ENCODE measurements around the gene PKP4. TPM values are rescaled to one million over a fixed set of nuclear protein-coding genes. Genes with fewer than 3 reads are reported as not detected.
A peak's percentile ranks its signal among the peaks of the same experiment; 100 is the strongest.

PKP4 gene
- total and polyA plus RNA-seq, 7 donors: 6.8 to 23.8 (median 18.0) TPM

GRCh38 chr2:158599609-158600008 lies 142.9 kb downstream of the PKP4 start:
- Histone ChIP-seq H3K27me3 (ENCODE audit: insufficient read depth in 3 of 3, low read length in 2 of 3) (no peaks in the 10 kb centered on the region), H3K4me3 (no peak overlapping the region), H3K9me3 (no peaks in the 10 kb centered on the region), H3K4me1 (no peaks in the 10 kb centered on the region), H3K36me3 (ENCODE audit: insufficient read depth in 1 of 2, low read depth in 1 of 2) (no peaks in the 10 kb centered on the region), H3K27ac (no peak overlapping the region)
- intact Hi-C loops (cut with DNase I): no loop called here
- TF ChIP-seq, protein P1, sequence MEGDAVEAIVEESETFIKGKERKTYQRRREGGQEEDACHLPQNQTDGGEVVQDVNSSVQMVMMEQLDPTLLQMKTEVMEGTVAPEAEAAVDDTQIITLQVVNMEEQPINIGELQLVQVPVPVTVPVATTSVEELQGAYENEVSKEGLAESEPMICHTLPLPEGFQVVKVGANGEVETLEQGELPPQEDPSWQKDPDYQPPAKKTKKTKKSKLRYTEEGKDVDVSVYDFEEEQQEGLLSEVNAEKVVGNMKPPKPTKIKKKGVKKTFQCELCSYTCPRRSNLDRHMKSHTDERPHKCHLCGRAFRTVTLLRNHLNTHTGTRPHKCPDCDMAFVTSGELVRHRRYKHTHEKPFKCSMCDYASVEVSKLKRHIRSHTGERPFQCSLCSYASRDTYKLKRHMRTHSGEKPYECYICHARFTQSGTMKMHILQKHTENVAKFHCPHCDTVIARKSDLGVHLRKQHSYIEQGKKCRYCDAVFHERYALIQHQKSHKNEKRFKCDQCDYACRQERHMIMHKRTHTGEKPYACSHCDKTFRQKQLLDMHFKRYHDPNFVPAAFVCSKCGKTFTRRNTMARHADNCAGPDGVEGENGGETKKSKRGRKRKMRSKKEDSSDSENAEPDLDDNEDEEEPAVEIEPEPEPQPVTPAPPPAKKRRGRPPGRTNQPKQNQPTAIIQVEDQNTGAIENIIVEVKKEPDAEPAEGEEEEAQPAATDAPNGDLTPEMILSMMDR (IDR thresholded peaks at IDR 0.05): no peak
- DNase-seq (no peak), ATAC-seq (no peak)

GRCh38 chr2:158600155-158600802 lies 143.5 kb downstream of the PKP4 start:
- no peak overlapping the region for H3K27ac ChIP-seq

GRCh38 chr2:158602027-158602426 lies 145.3 kb downstream of the PKP4 start:
- WGBS, 3 donors: 69 to 71% (median 71%) methylated on average over 2 of the region's 2 CpGs

More at GRCh38 chr2:158600155-158600802, 143.5 kb downstream of the PKP4 start:
- no peaks in the 10 kb centered on the region for H3K4me1 ChIP-seq
- DNase-seq: peak; percentile 41 to 50
- TF ChIP-seq, protein P1 (IDR thresholded peaks at IDR 0.05): no peak
- ATAC-seq: peak in 2 of 4 donors; percentile 39 to 48
- no peaks in the 10 kb centered on the region for H3K27me3 ChIP-seq (ENCODE audit: insufficient read depth in 3 of 3, low read length in 2 of 3)
- intact Hi-C loops (cut with DNase I): no loop called here
- 7 to 20% (median 8%) methylated on average over 3 of the region's 3 CpGs for WGBS, 3 donors
- H3K36me3 ChIP-seq (ENCODE audit: insufficient read depth in 1 of 2, low read depth in 1 of 2): no peaks in the 10 kb centered on the region
- H3K9me3 ChIP-seq: no peaks in the 10 kb centered on the region
- no peak overlapping the region for H3K4me3 ChIP-seq

DNA sequence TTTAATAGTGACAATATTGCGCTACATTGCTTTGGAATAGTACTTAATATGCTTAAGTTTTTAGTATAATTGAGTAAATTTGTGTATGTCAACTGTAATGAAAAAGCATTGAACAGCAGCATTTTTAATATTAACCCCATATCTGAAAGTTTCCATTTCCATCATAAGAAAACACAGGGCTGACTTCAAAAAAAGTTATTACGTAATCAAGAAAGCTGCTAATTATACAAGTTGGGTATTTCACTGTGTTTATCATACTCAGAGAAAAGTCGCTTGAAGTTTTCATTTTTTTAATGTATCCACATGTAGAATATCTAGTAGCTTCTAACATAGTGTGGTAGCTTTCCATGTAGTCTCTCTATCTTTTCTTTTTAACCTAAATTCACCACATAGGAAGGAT lies 146.5 kb downstream of the PKP4 start:
- Histone ChIP-seq H3K4me3 (no peak overlapping the region), H3K36me3 (ENCODE audit: insufficient read depth in 1 of 2, low read depth in 1 of 2) (no peaks in the 10 kb centered on the region), H3K27ac (no peak overlapping the region), H3K27me3 (ENCODE audit: insufficient read depth in 3 of 3, low read length in 2 of 3) (no peaks in the 10 kb centered on the region), H3K9me3 (no peaks in the 10 kb centered on the region), H3K4me1 (no peaks in the 10 kb centered on the region)
- ATAC-seq (no peak), DNase-seq (no peak)
- TF ChIP-seq, protein P1 (IDR thresholded peaks at IDR 0.05): no peak
- WGBS, 3 donors: 95 to 97% (median 97%) methylated on average over 3 of the region's 3 CpGs
- intact Hi-C loops (cut with DNase I): no loop called here

More at GRCh38 chr2:158602027-158602426, 145.3 kb downstream of the PKP4 start:
- intact Hi-C loops (cut with DNase I): no loop called here
- Histone ChIP-seq H3K4me3 (no peak overlapping the region), H3K27me3 (ENCODE audit: insufficient read depth in 3 of 3, low read length in 2 of 3) (no peaks in the 10 kb centered on the region), H3K36me3 (ENCODE audit: insufficient read depth in 1 of 2, low read depth in 1 of 2) (no peaks in the 10 kb centered on the region), H3K9me3 (no peaks in the 10 kb centered on the region), H3K4me1 (no peaks in the 10 kb centered on the region), H3K27ac (no peak overlapping the region)
- ATAC-seq (no peak), DNase-seq (no peak)
- TF ChIP-seq, protein P1 (IDR thresholded peaks at IDR 0.05): no peak

GRCh38 chr2:158603986-158604385 lies 147.2 kb downstream of the PKP4 start:
- Histone ChIP-seq H3K4me1 (no peaks in the 10 kb centered on the region), H3K36me3 (ENCODE audit: insufficient read depth in 1 of 2, low read depth in 1 of 2) (no peaks in the 10 kb centered on the region), H3K9me3 (no peaks in the 10 kb centered on the region), H3K4me3 (no peak overlapping the region), H3K27ac (no peak overlapping the region), H3K27me3 (ENCODE audit: insufficient read depth in 3 of 3, low read length in 2 of 3) (no peaks in the 10 kb centered on the region)
- TF ChIP-seq, protein P1 (IDR thresholded peaks at IDR 0.05): no peak
- ATAC-seq: no peak
- DNase-seq: no peak
- intact Hi-C loops (cut with DNase I): no loop called here
- WGBS, 3 donors: 87 to 89% (median 89%) methylated on average over 6 of the region's 6 CpGs
